Endometrial microvascular endothelial cells (primary cell): ENCODE results near the gene NFKBIZ. TPM values are rescaled to one million over a fixed set of nuclear protein-coding genes. Genes with fewer than 3 reads are reported as not detected.

Experiments used
- in situ Hi-C: cut with HindIII; loops from 2 replicates; pipeline ENCODE4 v1.10.0; 2017; ENCODE audit warnings: low sequenced_read_pairs, low pct_unique_long_range_greater_than_20kb; ENCODE audit errors: inconsistent ontology term
- total RNA-seq: library from RNA; depleted of rRNA; stranded (reverse); fragments of >200 nt; gene quantifications from one replicate; pipeline ENCODE4 v1.2.3, GENCODE V29; 2015; ENCODE audit errors: inconsistent ontology term

The NFKBIZ gene
- total RNA-seq, 1 donor from 2014 or later, result 9.8 TPM

DNA sequence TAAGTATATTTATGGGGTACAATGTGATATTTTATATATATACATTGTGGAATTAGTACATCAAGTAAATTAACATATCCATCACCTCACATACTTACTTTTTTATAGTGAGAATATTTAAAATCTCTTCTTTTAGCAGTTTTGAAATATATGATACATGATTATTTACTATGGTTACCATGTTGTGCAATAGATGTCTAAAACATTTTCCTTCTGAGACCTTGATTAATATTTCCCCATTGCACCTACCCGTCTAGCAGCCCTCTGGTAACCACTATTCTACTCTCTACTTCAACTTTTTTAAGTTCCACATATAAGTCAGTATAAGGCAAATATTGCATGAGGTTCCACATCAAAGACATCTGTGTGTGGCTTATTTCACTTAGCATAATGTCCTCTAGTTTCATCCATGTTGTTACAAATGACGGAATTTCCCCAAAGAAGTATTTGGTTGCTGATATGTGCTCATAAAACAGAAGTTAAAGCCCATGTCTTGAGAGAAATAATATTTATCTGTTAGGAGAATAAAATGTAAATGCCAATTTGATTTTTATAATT is 29.6 kb upstream of the NFKBIZ start:
- in situ Hi-C loops, result loop anchor here (25.0 kb wide), 2 partner anchors 368 to 718 kb away; no protein-coding TSS in a partner anchor

DNA sequence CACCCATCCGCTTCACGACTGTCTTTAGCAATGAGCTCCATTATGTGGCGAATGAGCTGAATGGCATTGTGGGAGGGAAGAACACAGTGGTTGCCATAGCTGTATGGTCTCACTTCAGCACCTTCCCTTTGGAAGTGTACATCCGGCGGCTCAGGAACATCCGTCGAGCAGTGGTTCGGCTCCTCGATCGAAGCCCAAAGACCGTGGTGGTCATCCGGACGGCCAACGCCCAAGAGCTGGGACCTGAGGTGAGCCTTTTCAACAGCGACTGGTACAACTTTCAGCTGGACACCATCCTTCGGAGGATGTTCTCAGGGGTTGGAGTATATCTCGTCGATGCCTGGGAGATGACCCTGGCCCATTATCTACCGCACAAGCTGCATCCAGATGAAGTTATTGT is 27.8 kb upstream of the NFKBIZ start:
- in situ Hi-C loops, result loop anchor here (25.0 kb wide), 2 partner anchors 366 to 716 kb away; no protein-coding TSS in a partner anchor

DNA sequence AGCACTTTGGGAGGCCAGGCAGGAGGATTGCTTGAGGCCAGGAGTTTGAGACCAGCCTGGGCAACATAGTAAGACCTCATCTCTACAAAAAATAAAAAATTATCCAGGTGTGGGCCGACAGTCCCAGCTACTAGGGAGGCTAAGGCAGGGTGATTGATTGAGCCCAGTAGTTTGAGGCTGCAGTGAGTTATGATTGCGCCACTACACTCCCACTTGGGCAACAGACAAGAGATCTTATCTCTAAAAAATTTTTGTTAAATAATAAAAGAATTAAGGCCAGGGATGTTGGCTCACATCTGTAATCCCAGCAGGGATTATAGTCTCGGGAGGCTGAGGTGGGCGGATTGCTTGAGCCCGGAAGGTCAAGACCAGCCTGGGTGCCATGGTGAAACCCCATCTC is 25.8 kb upstream of the NFKBIZ start:
- in situ Hi-C loops, result loop anchor here (25.0 kb wide), 2 partner anchors 364 to 714 kb away; no protein-coding TSS in a partner anchor

DNA sequence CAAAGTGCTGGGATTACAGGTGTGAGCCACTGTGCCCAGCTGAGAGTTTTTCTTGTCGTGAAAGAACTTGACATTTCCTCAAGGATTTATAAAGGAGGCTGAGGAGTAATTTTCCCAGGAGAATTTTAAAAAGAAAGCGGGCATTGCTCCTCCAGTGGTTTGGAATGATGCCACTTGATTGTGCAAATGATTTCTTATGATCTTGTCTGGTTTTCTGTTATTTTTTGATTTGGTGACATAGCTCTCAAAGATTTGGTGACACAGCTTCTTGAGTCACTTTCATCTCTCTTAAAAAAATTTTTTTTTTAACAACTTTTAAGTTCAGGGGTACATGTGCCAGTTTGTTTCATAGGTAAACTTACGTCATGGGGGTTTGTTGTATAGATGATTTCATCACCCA is 24.6 kb upstream of the NFKBIZ start:
- in situ Hi-C loops, result loop anchor here (25.0 kb wide), 2 partner anchors 363 to 713 kb away; no protein-coding TSS in a partner anchor

DNA sequence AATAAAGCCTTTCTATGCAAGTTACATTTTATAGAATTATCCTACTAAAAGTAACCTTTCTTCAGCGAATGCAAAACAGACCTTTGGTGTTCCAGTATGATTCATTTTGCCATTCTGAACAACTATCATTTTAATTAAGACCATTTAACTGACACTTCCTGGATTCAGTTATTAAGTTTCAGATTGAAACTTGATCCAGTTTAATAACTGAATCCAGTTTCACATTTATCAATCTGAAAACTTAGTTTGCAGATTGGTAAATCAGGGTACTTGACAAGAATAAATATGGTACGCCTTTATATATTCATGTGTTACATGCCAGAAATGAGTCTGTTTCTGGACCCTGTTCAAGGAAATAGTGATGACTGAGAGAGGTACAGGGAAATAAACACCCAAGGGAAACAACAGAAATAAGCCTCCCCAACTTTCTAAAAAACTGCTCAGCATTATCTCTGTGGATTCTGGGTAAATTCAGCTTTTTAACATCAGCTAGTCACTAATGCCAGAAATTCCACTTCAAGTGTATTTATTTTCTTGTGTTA is 23.3 kb upstream of the NFKBIZ start:
- in situ Hi-C loops, result no loop called here

DNA sequence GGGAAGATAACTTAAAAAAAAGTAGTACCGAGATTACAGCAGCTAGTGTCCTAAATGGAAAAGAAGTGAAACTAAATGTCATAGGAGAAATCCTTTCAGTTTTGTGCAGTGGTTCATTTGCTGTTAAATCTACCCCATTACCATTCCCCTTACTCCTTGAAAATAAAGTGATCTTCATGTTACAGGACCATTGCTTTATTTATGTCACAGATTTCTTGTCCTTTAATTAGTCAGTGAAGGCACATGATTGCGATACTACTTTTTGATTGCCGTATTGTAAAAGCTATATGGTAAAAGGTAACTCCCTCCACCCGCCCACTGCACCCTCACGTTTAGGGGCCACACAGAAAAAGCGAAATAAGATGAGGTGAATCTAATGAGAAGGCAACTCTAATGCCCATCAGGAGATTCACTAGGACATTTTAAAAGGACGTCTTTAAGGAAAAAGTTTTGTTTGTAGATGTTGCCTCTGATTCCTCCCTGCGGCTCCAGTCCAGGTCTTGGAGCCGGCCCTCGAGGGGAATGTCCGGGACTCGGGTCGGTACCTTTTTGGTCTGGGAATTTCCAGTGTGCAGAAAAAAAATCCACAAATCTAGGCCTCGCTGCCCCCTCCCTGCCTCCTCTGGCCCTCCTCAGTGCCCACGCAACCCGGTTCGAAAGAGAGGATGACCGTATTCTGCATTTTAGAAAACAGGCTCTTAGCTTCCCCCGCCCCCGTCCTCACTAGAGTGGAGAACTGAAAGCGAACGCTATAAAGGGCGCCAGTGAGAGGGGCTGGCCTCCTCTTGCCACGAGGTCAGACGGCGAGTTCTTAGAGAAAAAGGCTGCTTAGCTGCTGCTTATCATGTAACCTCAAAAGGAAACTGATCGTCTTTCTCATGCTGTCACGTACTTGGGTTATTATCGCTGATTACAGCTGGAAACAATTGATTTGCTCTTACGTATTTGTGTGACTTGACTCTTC is 21.8 kb upstream of the NFKBIZ start:
- in situ Hi-C loops, result no loop called here

DNA sequence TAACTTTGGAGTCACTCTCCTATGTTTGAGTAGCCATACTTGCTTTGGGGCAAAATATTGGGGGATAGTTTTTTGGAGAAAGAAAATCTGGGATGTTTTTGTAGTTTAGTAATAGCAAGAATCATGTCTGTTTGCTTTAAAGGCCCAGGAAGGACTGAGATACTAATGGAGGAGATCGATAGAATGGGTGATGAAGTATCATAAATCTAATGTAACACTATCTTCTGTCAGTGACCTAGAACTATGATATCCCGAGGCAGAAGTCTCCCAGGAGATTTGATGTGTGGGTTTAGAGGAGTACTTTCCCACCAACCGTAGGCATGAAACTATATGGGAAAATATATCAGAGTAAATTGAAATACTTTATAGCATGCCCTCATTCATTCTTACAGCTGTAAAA is 21.0 kb upstream of the NFKBIZ start:
- in situ Hi-C loops, result no loop called here

DNA sequence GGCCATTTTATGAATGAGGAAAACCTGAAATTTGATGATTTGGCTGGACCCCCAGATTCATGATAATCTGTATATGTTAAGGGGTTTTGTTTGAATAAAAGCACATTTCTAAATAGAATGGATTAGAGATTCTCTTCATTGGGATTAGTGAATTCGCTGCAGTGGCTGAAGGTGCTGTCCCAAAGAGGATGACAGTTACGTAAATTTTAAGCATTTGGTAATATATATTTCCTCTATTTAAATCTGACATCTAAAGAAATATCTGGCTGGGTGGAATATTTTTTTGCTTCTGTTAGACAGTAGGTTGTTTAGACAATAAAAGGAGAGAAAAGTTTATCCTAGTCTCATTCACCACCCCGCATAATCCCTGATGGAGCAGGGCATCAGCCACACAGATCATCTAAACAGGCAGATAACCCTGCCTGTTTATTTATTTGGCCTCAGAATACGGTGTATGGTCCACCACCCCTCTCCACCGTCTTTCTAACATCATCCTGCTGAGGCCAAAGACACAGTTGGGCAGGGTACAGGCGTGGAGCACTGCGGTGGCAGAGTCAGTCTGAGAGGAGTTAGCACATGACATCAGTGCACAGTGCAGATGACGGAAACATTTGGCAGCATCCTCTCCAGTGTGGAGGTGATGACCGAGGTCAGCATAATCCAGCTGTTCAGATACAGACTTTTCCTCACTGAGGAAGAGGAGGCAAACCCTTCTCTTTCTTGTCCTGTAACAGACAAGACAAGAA is 20.4 kb upstream of the NFKBIZ start:
- in situ Hi-C loops, result no loop called here

DNA sequence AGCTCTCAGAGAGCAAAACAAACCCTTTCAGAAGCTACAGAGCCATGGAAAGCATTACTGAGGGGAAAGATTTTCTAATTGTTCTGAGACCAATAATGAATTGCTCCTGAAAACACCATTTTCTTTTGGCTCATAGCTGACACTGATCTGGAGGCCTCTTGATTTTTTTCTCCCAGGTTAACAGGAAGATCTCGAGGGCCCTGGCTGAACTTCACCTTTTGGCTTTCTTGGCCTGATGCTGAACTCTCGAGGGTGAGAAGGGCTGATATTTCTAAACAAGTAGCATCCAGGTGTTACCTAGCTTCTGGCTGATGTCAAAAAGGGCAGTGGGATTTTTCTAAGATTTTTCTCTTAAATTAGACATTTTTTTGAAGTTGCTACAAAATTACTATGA is 19.9 kb upstream of the NFKBIZ start:
- in situ Hi-C loops, result no loop called here

DNA sequence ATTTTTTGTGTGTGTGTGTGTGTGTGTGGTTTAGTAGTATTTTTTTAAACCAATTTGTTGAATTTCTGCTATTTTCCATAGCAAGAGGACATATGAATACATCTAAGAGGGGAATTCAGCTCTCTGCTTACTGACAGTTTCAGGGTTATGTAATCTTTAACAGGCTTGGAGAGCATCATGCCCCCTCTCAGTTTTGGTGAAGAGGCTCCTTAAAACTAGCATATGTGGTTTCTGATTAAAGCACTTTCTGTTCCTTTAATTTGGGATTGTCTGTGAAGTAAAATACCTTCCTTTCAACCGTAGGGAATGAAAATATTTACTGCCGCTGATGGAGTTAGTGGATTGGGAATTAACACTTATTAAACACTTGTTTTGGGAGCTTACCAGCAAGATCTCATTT is 19.4 kb upstream of the NFKBIZ start:
- in situ Hi-C loops, result no loop called here

DNA sequence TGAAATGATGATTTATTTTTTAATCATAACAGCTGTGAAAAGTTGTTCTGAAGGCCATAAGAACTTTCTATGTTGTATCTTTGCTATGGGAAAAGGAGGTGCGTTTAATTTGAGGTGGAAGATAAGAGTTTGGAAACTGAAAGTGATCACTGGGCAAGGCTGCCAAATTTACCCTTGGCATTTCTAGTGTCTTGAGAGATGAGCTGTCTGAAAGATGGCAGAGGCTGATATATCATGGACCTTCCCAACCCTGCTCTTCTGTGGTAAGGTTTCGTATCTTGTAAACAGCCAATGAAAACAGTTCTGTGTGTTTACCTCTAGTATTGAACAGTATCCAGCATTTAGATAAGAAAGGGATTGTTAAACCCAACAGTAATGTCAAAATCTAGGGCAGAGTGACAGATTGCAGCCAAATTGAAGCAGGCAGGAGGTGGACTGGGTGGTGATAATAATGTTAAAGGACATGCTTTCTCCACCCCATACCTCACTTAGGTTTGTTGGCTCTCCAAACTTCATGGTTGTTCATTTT is 15.8 kb upstream of the NFKBIZ start:
- in situ Hi-C loops, result no loop called here

DNA sequence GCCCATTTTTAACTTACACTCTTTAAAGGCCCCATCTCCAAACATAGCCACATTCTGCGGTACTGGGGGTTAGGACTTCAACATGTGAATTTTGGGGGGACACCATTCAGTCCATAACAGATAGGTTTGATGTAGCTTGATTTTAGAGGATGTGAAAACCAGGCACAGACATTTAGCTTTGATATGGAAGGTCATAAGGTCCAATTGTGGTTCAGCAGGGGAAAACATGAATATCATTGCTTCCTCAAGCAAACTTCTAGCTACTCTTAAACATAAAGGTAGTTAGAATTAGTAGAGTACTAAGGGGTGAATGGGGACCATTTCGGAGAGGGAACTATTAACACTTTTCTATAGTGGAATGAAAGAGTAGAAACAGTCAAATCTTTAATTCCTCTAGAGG is 13.6 kb upstream of the NFKBIZ start:
- in situ Hi-C loops, result no loop called here

DNA sequence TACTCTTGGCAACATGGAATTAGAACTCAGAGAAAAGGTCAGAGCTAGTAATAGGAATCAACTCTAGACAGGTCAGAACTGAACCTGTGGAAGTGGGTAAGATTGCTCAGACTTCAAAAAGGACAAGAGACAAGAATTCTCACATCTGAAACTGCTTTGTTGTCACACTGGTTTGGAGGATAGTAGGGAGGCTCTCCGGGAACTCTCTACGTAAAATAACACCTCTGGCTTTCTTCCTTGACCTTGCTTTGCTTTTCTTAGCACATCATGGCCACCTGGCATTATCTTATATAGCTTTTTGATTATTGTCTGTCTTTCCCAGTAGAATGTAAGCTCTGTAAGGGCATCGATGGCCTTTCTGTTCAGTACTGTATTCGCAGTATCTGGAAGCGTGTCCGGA is 13.2 kb upstream of the NFKBIZ start:
- in situ Hi-C loops, result no loop called here

DNA sequence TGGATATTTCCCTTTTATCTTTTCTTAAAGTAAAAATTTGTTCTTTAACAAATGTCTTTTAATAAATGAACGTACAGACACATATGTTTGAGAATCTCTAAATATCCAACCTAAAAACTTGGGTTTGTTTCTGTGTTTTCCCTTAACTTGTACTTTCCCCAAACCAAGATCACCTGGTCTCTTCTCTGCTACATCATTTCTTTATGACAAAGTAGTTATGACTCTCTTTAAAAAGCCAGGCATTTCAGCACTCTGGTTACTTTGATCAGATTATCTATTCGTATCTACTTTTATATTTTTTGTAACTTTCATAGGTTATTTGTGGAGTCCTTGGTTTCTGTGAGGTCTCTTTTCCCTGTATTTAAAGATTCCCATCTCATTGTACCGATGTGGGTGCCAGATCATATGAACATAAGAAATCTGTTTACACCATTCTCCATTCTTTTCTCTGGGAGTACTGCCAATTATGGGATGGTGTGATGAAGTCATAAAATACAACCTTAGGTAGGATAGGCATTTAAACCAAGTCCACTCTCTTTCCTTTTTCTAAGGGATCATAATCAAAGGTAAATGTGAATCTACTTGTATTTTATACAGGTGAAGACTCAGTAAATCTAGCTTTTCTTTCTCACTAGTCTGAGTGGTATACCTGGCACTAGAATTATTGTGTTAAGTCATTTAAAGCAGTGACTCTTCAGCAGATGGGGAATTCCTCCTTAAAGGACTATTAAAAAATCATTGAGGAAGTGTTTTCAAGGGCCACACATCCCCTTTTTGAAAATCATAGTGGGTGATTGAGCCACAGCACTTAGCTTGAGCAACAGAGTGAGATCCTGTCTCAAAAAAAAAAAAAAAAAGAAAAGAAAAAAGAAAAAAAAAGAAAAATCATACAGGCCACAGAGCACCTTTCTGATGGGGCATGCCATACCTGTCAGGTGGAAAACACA is 12.4 kb upstream of the NFKBIZ start:
- in situ Hi-C loops, result no loop called here

DNA sequence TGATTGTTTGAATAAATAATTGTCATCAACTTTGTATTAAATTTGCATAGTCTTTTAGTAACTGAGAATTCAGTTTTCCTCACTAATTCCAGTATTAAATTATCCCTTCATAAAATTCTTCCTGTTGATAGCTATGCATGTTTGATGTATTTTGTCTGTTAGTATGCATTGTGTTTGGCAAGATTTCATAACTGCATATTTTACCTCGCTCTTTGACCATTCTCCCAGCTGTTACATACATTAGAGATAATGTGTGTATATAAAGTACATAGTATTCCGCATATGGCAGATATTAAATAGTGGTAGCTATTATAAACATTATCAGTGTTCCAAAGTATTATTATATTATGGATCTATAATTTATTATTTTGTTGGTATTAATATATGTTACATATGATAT is 10.6 kb upstream of the NFKBIZ start:
- in situ Hi-C loops, result no loop called here

DNA sequence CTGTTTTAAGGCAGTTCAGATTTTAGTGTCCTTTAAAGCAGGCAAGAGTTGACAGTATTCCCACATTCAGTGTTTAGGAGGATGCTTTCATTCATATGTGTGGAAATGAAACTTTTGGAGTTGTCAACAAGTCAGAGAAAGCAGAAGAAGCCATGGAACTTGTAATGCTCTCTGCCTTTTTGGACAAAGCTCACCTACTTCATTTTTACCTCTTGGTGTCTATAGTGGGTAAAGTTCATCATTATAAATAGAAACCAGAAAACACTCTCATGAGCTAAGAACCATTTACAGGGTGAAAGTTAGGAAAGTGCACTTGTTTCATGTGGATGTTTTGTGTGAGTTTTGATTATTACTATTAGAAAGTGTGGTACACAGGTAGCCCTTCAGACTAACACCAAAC is 9.2 kb upstream of the NFKBIZ start:
- in situ Hi-C loops, result no loop called here

DNA sequence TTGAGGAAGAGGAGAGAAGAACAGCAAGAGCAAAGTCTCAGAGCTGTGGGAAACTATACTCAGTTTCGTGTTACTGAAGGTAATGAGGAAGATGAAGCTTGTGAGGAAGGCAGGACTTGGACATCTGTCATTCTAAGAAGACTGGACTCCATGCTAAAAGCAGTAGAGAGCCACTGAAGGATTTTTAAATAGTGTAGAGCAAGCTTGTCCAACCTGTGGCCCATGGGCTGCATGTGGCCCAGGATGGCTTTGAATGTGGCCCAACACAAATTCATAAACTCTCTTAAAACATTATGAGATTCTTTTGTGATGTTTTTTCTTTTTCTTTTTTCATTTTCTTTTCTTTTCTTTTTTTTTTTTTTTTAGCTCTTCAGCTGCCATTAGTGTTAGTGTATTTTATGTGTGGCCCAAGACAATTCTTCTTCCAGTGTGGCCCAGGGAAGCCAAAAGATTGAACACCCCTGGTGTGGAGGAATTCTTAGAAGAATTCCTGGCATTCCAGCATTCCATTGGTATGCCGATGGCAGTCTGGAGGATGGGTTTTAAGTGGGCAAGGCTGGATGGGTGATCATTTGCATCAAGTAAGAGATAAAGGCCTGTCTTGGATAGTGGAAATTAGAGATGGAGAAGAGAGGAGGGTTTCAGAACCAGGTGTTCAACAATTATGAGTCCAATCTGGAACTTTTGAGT is 6.9 kb upstream of the NFKBIZ start:
- in situ Hi-C loops, result no loop called here
